ENCODE results near the gene MAPKAP1. TPM values are rescaled to one million over a fixed set of nuclear protein-coding genes. Genes with fewer than 3 reads are reported as not detected.
A peak's percentile ranks its signal among the peaks of the same experiment; 100 is the strongest.

MAPKAP1 gene
- total and polyA plus RNA-seq, 2 experiments from 2014 or later, result 68.4 to 98.5 TPM

- no peak for TF ChIP-seq REST (IDR thresholded peaks at IDR 0.05; ENCODE audit: unreplicated experiment)
- TF ChIP-seq NANOG (IDR thresholded peaks at IDR 0.05; ENCODE audit: borderline replicate concordance), result no peak
- no peak for TF ChIP-seq CTCF (conservative IDR thresholded peaks at IDR 0.05; ENCODE audit: low read depth in 2 of 2)
Measured at GRCh38 chr9:125659201-125659840, 47.7 kb downstream of the MAPKAP1 start (continued).

GRCh38 chr9:125656560-125656959, 50.4 kb downstream of the MAPKAP1 start:
- Histone ChIP-seq H3F3A (replicated peaks; ENCODE audit: low read depth) (0 out of 2 replicates have a peak, but pooled peaks cover 2% of the 10 kb centered on the region), H3K27ac (ENCODE audit: low read depth) (peak overlapping the region; percentile 95), H3K4me2 (peak overlapping the region; percentile 42), H3K9me2 (ENCODE audit: insufficient read depth) (no peaks in the 10 kb centered on the region), H3K4me1 (ENCODE audit: insufficient read depth) (peaks cover 64% of the 10 kb centered on the region), H3K79me2 (replicated peaks; ENCODE audit: insufficient read depth) (peaks cover 24% of the 10 kb centered on the region), H4K20me1 (replicated peaks; ENCODE audit: insufficient read depth) (no peaks in the 10 kb centered on the region), H2AFZ (no peak overlapping the region), H3K27me3 (ENCODE audit: insufficient read depth) (no peaks in the 10 kb centered on the region), H3K36me3 (ENCODE audit: insufficient read depth) (peaks cover 3% of the 10 kb centered on the region; the same call in 1 of the 2 replicates), H3K4me3 (no peak overlapping the region)
- no peak for DNase-seq (ENCODE audit: low spot score)
- peaks cover 64% of the 10 kb centered on the region for H3K4me1 Mint-ChIP-seq
- H3K27ac Mint-ChIP-seq, result peak overlapping the region; percentile 95
- H3K9me3 Mint-ChIP-seq, result no peaks in the 10 kb centered on the region
- no peaks in the 10 kb centered on the region for H3K36me3 Mint-ChIP-seq (ENCODE audit: low read depth)
- H3K27me3 Mint-ChIP-seq (ENCODE audit: insufficient read depth, low read depth, poor library complexity), result no peaks in the 10 kb centered on the region
- no peak overlapping the region for H3K4me3 Mint-ChIP-seq
- ATAC-seq, result no peak
- TF ChIP-seq EZH2 (IDR thresholded peaks at IDR 0.05; ENCODE audit: low read depth, unreplicated experiment), result no peak
- TF ChIP-seq ZNF331 (CRISPR knock-in tag; IDR thresholded peaks at IDR 0.05; ENCODE audit: low read depth), result no peak
- TF ChIP-seq NANOG (IDR thresholded peaks at IDR 0.05; ENCODE audit: borderline replicate concordance), result no peak
- TF ChIP-seq CTCF (conservative IDR thresholded peaks at IDR 0.05; ENCODE audit: low read depth in 2 of 2), result no peak
- no peak for TF ChIP-seq CREB1 (CRISPR knock-in tag; IDR thresholded peaks at IDR 0.05; ENCODE audit: low read depth)
- no peak for TF ChIP-seq ETS1 (IDR thresholded peaks at IDR 0.05)
- no peak for TF ChIP-seq REST (IDR thresholded peaks at IDR 0.05; ENCODE audit: unreplicated experiment)
- no peak for TF ChIP-seq JUNB (IDR thresholded peaks at IDR 0.05; ENCODE audit: unreplicated experiment)
- TF ChIP-seq EZH2phosphoT487 (IDR thresholded peaks at IDR 0.05; ENCODE audit: unreplicated experiment), result no peak
- TF ChIP-seq POLR2AphosphoS5 (IDR thresholded peaks at IDR 0.05; ENCODE audit: low read depth), result no peak
- no peak for TF ChIP-seq STAT1 (IDR thresholded peaks at IDR 0.05; ENCODE audit: unreplicated experiment)

Data from GM23338 (cell line).